Cortex of kidney (tissue), 1 donor: ENCODE results near the gene MLKL.
"Not testable (repeated sequence)": the region's sequence is repeated elsewhere in the genome, so short reads cannot be mapped to it uniquely, and the experiment has no call there.

Source experiments
- DNase-seq: peaks from one replicate; lab custom pipeline; 2025; lab: John Stamatoyannopoulos, UW

The MLKL gene

DNA sequence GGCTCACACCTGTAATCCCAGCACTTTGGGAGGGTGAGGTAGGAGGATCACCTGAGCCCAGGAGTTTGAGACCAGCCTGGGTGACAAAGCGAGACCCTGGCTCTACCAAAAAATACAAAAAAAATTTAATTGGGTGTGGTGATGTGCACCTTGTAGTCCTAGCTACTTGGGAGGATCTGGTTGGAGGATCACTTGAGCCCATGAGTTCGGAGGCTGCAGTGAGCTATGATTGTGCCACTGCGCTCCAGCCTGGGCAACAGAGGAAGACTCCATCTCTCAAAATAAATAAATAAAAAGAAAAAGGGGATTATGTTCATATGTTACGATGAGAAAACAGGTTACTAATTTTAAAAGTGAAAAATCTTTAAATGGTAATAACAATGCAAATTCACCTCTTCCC, 996 bp downstream of the MLKL start:
- DNase-seq = no peak

DNA sequence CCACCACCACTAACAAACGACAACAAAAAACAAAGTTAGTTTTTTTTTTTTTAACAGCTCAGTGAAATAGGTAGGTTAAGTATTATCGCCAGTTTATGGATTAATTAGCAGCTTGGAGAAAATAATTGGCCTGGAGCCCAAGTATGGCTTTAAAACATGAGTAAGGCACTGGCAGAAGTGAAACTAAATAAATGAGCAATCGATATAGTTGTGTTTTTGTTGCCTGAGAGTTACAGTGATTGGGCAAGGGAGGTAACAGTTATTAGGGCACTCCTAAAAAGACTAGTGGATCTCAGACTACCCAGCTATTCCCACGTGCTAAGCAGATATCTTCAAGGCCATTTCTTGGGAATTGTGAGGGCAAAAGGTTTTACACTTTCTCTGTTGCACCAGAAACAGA, 2.4 kb downstream of the MLKL start:
- no peak for DNase-seq

DNA sequence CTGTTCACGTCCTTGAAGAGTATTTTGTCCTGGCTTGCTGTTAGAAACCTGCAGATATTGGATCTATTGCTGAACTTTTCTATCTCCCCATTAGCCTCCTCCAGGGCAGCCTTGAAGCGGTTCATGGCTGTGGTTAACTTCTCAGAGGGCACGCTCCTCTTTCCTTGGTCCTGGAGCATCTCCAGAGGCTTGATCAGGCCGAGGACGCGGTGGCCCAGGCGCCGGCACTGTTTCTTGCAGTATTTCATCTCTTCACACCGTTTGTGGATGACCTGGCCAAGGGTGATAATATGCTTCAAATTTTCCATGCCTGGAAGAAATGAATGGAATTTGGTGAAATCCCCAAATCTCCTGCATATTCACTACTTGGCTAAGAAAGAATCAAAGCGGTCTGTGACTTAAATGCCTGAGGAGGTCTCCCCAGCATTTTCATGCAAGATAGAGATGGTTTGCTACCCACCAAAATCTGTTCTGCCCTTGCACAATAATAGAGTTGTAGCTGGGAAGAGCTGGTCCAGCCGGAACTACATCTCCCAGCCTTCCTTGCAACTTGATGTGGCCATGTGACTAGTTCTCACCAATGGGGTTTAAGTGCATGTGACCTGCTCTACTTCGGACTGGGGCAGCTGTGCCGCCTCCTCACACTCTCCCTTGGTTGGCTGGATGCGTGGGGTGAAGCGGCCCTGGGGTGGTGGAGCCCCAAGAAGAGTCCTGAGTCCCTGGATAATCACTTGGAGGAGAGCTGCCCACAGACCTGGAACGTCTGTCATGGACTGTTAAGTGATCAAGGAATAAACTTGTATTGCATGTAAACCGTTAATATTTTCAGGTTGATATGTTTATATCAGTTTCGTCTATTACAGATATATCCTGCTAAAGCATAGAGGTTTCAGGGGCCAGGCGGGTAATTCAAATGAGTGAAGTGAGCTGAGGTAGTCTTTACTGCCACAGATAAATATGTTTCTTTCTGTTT, 4.9 kb downstream of the MLKL start:
- no peak for DNase-seq

DNA sequence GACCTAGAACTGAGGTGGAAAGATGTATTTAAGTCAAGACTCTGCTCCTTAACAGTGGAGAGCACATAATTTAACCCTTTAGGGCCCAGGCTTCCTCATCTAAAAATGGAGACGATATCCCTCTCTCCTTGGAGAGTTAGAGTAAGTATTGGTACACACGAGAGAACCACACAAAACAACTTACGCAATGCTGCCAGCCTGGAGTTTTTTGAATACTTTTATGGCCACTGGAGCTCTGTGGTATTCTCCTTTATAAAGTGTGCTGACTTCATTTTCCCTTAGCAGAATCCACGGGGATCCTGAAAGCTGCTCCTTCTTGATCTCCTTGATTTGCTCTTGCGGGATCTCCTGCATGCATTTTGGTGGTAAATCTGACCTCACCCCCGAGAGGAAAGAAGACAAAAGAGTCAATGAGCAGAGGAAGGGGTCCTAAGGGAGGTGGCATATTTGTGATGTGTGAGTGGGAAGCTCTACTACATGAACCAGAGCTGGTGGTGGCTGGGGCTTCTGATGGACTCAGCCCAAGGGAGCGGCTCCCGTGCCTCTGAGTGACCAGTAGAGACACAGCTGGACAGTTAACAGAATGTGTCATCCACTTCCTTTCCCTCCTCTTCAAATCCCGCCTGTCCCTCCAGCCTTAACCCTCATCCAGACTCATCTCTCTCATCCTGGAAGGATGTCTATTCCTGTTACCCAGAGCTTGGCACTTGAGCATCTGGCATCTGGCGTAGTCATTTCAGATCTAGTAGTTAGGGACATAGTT, 9.4 kb downstream of the MLKL start:
- DNase-seq = no peak

DNA sequence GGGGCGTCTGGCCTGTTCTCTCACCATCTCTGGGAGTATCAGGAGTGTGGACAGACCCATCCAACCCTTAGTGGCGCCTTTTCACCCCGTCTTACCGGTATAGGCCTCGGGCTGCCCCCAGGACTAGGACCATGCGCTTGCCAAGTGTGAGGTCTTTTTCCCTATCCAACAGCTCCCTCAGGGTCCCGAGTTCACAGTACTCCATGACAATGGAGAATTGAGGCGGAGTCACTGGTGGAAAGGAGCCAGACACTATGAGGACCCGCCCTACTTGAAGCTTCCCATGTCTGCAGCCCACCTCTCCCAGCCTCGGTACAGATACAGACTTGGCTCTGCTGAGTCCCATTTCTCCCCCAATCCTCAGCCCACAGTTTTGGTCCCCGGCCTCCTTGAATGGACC, 18.1 kb downstream of the MLKL start:
- DNase-seq = no peak

DNA sequence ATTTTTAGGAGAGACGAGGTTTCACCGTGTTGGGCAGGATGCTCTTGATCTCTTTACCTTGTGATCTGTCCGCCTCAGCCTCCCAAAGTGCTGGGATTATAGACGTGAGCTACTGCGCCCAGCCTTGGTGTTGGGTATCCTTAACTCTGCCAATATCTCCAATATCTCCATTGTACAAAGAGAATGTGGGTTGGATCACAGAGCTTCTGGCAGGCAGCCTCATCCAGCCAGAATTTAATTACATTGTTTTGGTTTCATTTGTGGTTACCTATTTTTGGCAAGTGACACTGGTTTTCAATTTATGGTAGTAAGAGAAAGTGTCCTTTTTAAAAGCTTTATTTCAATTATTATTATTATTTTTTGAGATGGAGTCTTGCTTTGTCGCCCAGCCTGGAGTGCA, 20.0 kb downstream of the MLKL start:
- no peak for DNase-seq

DNA sequence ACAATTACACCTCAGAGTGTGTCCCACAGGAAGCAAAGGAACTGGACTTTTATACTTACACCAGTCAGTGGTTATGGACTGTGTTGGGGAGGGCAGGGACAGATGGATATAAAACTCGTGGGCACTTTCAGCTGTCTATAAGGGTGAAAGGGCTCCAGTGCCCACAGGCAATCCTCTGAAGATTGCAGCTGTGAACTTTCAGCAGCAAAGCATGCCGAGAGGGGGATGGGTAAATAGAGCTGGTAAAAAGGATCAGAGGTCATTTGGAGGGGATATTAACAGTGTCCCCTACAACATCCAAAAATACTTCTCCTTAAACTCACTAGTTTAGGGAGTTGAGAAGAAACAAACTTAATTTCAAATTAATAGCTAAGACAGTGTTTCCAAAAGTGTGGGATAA, 20.7 kb downstream of the MLKL start:
- no peak for DNase-seq

DNA sequence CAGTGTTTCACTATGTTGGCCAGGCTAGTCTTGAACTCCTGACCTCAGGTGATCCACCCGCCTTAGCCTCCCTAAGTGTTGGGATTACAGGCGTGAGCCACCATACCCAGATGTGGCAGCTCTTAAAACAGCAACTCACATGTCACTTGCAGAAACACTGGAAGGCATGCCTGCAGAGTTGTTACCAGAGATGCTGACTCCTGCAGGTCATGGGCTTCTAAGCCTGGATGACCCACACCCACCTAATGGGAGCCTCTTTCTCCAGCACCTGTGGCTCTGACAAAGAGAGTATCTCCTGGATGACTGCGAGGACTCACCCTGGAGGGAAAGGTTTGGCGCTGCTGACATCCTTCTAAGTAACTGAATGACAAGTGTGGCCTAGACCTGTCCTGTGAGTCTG, 22.8 kb downstream of the MLKL start:
- DNase-seq = no peak

DNA sequence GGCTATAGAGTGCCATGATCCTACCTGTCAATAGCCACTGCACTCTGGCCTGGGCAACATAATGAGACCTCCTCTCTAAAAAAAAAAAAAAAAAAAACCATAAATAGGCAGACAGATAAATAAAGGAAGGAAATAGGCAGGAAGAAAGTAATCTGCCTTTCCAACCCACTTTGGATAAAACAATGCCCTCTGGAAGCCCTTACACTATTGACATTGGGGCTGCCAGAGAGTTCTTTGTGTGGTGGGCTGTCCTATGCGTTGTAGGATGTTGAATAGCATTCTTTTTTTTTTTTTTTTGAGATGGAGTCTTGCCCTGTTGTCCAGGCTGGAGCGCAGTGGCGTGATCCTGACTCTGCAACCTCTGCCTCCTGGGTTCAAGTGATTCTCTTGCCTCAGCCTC, 26.8 kb downstream of the MLKL start:
- DNase-seq = no peak

DNA sequence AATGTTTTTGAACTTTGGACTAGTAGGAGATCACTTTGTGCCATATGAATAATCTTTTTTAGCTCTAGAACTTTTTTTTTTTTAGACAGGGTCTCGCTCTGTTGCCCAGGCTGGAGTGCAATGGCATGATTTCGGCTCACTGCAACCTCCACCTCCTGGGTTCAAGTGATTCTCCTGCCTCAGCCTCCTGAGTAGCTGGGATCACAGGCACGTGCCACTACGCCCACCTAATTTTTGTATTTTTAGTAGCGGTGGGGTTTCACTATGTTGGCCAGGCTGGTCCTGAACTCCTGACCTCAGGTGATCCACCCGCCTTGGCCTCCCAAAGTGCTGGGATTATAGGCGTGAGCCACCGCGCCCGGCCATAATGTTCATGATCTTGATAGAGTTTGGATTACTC, 31.8 kb downstream of the MLKL start:
- not testable (repeated sequence) for DNase-seq

DNA sequence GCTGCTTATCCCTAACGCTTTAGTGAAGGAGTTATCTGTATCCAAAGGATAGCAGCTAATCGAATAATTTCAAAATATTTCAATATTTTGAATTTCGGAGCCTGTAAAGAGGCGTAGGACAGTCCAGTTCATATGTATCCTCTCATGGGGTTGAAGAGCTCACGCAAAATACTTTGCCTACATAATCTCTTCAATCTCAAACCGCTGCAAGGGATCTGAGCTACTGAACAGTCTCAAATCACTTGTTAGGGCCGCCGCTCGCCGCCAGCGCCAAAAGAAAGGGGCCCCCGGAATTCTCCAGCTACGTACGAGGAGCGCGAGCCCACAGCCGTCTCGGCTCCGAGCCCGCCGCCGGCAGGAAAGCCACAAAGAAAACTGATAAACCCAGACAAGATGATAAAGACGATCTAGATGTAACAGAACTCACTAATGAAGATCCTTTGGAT, 33.4 kb downstream of the MLKL start:
- no peak for DNase-seq

DNA sequence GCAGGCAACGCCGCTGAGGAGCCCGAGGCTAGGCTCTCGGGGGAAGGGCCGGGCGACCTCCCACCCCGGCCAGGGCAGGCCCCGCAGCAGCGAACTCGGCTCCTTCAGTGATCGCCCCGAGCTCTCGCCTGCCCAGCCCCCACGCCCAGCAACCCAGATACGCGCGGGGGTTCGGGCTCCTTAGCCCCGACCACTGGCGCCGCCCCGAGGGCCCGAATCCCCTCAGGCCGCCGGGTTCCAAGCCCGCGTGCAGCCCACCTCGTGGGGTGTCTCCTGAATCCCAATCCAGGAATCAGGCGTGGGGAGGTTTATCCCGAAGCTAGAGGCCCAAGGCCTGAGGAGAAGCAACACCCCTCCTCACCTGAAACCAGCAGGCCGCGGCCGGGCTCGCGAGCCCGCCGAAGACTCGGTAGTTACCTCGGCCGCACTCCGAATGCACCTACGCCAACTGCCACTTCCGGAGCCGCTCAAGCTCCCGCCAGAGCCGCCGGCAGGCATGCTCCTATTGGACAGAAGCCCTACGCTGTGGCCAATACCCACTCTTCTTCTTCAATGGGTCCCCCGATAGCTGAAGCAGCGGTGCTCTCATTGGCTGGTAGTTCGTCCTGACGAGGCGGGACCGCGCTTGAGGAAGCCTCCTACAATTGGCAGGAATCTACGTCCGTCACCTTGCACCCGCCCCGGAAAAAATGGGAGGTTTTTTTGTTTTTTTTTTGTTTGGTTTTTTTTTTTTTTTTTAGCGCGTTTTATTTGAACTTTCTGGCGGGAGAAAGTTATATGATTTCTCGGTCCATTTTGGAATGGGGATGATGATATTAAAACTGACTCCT, 34.0 kb downstream of the MLKL start, which contains the start of gene RFWD3:
Gene RFWD3 (minus strand): TSS at position 453 of the 830 bp plus-strand sequence. CDS start 5,428 bp downstream, outside the sequence.
- no peak for DNase-seq

DNA sequence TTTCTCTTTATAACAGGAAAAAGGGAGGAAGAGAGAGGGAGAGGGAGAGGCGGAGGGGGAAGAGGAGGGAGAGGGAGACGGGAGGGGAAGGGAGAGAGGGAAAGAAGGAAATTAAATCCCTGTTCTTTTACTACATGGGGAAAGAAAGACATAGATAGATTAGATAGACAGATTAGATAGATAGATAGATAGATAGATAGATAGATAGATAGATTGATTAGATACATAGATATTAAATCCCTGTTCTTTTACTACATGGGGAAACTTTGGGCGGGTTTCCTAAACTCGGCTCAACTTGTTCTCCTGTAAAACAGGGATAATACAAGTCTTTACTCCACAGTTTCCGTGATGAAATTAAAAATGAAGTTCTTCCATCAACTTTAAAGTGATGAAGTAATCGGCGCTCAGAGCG, 34.6 kb downstream of the MLKL start:
- DNase-seq = no peak

DNA sequence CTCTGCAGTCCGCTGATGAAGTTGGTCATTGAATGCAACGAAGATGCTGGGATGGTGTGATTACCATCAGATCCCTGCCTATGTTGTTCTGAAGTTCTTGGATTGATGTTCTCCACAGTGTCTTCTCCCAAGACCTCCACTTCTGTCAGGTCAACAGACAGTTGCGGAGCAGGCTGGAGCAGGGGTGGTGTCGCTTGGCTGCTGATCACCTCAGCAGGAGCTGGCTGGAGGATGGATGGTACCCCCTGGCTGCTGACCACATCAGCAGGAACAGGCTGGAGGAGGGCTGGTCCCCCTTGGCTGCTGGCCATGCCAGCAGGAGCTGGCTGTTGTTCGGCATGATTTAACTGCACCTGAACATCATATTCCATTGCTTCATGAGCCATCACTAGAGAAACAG, 39.6 kb downstream of the MLKL start:
- no peak for DNase-seq

DNA sequence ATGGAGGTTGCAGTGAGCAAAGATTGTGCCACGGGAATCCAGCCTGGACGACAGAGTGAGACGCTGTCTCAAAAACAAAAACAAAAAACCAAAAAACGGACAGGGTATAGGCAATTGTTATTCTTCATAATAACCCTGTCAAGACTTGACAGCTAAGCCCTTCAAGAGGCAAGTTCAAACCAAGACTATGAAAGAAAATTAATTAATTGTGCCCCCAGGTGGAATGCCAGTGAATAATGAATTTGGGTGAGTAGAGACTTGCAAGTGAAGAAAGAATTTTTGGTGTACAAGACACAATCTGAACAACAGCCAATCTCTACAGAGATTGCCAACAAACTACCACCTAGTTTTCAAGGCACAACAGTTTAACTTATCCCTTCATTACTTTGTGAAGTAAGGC, 40.3 kb downstream of the MLKL start:
- no peak for DNase-seq

DNA sequence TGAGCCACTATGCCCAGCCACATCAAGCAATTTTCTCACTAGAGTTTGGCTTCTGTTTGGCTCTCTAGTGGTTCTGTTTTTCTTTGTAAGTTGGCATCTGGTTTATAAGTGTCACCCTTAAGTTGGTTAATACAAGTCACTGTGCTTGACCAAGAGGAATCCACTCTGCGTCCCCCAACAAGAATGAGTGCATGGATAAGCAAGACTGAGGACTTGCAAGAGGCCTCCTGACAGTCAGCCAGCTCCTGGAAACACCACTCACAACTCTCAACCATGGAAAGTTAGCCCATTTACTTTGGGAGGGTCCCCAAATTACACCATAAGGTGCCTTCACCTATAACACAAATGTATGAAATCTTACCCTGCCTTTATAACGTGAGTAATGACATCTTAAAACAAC, 41.6 kb downstream of the MLKL start:
- no peak for DNase-seq

DNA sequence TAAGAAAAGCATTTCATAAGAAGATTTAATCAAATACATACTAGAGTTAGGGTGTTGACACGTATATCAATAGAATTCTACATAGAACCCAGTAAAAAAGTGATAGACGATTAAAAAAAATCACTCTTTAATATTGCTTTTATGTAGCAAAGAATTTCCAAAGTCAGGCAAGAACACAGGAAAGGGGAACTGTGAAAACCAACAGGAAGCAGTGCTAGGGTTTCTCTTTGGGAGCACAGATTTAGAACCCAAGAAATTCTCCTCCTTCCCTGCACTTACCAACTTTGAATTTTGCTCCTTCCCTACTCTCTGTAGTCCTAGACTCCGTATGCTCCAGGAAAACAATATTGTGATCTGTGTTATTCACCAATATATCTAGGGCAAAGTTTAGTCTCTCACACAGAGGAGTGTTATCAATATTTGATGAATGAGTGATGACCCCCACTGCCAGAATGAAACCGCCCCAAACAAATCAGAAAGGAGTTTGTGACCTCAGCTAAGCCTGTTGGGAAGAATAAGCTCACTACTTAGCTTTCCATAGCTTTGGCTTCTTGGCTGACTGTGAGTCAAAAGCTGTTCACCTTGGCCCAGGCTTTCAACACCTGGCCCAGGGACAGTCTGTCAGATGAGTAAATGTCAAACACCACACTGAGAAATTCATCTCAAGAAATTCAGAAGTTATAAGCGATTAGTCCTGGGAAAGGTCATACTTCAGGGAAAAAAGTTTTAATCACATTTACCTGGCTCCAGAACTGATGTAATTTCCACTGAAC, 42.6 kb downstream of the MLKL start:
- DNase-seq = no peak

DNA sequence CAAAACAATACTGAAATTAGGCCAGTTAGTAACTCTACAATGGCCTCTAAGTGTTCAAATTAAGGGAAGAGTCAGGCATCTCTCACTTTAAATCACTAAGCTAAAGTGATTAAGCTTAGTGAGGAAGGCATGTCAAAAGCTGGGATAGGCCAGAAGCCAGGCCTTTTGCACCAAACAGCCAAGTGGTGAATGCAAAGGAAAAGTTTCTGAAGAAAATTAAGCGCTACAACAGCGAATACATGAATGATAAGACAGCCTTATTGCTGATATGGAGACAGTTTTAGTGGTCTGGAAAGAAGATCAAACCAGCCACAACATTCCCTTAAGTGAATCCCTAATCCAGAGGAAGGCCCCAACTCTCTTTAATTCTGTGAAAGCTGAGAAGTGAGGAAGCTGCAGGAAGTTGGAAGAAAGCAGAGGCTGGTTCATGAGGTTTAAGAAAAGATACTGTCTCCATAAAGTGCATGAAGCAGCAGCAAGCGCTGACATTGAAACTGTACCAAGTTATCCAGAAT, 46.1 kb downstream of the MLKL start:
- DNase-seq = no peak

DNA sequence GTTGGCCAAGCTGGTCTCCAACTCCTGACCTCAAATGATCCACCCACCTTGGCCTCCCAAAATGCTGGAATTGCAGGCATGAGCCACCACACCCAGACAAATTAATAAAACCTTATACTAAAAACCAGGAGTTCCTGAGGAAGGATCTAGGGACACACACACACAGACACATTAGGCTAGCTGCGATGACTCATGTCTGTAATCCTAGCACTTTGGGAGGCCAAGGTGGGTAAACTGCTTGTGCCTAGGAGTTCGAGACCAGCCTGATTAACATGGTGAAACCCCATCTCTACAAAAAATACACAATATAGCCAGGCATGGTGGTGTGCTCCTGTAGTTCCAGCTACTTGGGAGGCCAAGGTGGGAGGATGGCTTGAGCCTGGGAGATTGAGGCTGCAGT, 47.8 kb downstream of the MLKL start:
- not testable (repeated sequence) for DNase-seq

DNA sequence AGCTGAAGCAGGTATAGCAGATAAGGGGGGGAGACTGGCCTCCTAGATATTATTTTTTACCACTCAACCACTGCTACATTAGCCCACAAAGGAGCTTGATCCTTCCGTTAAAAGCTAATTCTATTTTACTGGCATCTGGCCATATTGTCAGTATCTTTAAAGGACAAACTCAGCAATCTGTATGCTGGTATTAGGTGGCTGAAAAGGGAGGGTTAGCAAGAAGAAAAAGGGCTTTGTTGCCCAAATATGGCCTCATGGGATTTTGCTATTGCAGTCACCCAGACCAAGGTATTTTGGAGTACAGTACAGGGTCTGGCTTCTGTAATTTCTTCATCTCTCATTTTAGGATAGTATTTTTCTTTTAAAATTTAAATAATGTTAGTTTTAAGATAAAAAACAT, 48.4 kb downstream of the MLKL start:
- DNase-seq = no peak

DNA sequence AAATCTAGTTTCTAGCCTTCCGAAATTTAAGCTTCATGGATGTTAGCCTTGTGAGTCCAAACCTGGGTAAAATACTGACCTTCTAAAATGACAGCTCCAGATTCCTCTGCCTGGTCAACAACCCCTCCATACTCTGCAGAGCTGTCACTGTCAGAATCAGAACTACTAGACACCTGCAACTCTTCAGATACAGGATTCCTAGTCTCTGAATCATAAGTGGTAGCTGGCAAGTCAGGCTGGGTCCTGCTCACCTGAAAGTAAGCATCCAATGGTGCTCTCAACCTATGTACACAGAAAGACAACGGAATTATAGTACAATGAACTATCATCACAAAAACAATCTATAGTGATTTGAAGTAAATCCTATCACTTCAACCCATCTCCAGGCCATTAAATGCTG, 48.8 kb downstream of the MLKL start:
- DNase-seq = no peak
